Fibroblast of lung (primary cell): ENCODE data around the gene GH2. TPM values are rescaled to one million over a fixed set of nuclear protein-coding genes. Genes with fewer than 3 reads are reported as not detected.

Experiments used
- DNase-seq, 2 donors: peaks; one replicate each; pipeline versions ENCODE4 v3.0.0 to v3.0.0-alpha.2; 2010; ENCODE audit warnings: low read depth in 2 of 2
- H2AFZ ChIP-seq: 2 replicates; pipeline ENCODE4 v1.5.1; 2012; ENCODE audit warnings: low read length, control low read depth, inconsistent platforms
- H3K27ac ChIP-seq: 2 replicates; pipeline ENCODE4 v1.5.1; 2011; ENCODE audit warnings: low read length, control low read depth; ENCODE audit not compliant: insufficient read depth
- H3K27me3 ChIP-seq: 2 replicates; pipeline ENCODE4 v1.5.1; 2011; ENCODE audit warnings: mild to moderate bottlenecking, low read length; ENCODE audit not compliant: control insufficient read depth, insufficient read depth
- H3K36me3 ChIP-seq: 2 replicates; pipeline ENCODE4 v1.5.1; 2011; ENCODE audit warnings: low read length; ENCODE audit not compliant: control insufficient read depth, insufficient read depth
- H3K4me1 ChIP-seq: 2 replicates; pipeline ENCODE4 v1.5.1; 2011; ENCODE audit warnings: low read length; ENCODE audit not compliant: control insufficient read depth, insufficient read depth; ENCODE audit errors: extremely low read depth
- H3K4me2 ChIP-seq: 2 replicates; pipeline ENCODE4 v1.5.1; 2011; ENCODE audit warnings: low read length, control low read depth; ENCODE audit not compliant: insufficient read depth; ENCODE audit errors: extremely low read depth
- H3K4me3 ChIP-seq, 4 experiments: fragments of 200-600 bp in 1 of 4; sonication (generic) in 1 of 4; replicated peaks in 1 of 4; 2 replicates each; pipeline ENCODE4 v1.5.1; 2011 to 2016; ENCODE audit warnings: low read length in 4 of 4, low read depth in 3 of 4, mild to moderate bottlenecking in 3 of 4, control low read depth in 2 of 4, inconsistent platforms in 1 of 4, mixed read lengths in 1 of 4; ENCODE audit not compliant: insufficient read depth in 1 of 4; ENCODE audit errors: control extremely low read depth in 1 of 4
- H3K79me2 ChIP-seq: 2 replicates; pipeline ENCODE4 v1.5.1; 2012; ENCODE audit warnings: mild to moderate bottlenecking, low read length, inconsistent platforms; ENCODE audit not compliant: control insufficient read depth, insufficient read depth
- H3K9ac ChIP-seq: 2 replicates; pipeline ENCODE4 v1.5.1; 2011; ENCODE audit warnings: mild to moderate bottlenecking, low read length, control low read depth; ENCODE audit not compliant: insufficient read depth
- H3K9me3 ChIP-seq: 2 replicates; pipeline ENCODE4 v1.5.1; 2012; ENCODE audit warnings: low read depth, low read length; ENCODE audit not compliant: control insufficient read depth, insufficient read depth
- H4K20me1 ChIP-seq: 2 replicates; pipeline ENCODE4 v1.5.1; 2011; ENCODE audit warnings: low read length; ENCODE audit not compliant: control insufficient read depth, insufficient read depth; ENCODE audit errors: extremely low read depth
- EZH2 ChIP-seq: IDR thresholded peaks from 2 replicates; pipeline ENCODE4 v1.5.1; 2012; ENCODE audit warnings: low read length, control low read depth, mild to moderate bottlenecking; ENCODE audit errors: missing control alignments
- polyA plus RNA-seq, 2 donors: library from polyadenylated mRNA; depleted of rRNA in 1 of 2; stranded (reverse) in 1 of 2; unstranded in 1 of 2; fragments of >200 nt; gene quantifications; 2 replicates each; pipeline ENCODE4 v1.2.1, GENCODE V29; 2011 to 2012; ENCODE audit warnings: missing spikeins in 1 of 2
- total RNA-seq: library from RNA; depleted of rRNA; stranded (reverse); fragments of >200 nt; gene quantifications from 2 replicates; pipeline ENCODE4 v1.2.1, GENCODE V29; 2014
- TF ChIP-seq, protein P1 (sequence below), 2 donors: IDR thresholded peaks in 1 of 2; conservative IDR thresholded peaks in 1 of 2; 1 replicate in 1 of 2; 2 replicates in 1 of 2; pipeline ENCODE4 v1.5.1; 2011 to 2012; ENCODE audit warnings: low read length in 2 of 2, control low read depth in 1 of 2, inconsistent platforms in 1 of 2, low read depth in 1 of 2, mild to moderate bottlenecking in 1 of 2

Gene GH2
- total and polyA plus RNA-seq, 2 donors (not counting 1 experiment from before 2014, with no cell fraction given), result not detected

DNA sequence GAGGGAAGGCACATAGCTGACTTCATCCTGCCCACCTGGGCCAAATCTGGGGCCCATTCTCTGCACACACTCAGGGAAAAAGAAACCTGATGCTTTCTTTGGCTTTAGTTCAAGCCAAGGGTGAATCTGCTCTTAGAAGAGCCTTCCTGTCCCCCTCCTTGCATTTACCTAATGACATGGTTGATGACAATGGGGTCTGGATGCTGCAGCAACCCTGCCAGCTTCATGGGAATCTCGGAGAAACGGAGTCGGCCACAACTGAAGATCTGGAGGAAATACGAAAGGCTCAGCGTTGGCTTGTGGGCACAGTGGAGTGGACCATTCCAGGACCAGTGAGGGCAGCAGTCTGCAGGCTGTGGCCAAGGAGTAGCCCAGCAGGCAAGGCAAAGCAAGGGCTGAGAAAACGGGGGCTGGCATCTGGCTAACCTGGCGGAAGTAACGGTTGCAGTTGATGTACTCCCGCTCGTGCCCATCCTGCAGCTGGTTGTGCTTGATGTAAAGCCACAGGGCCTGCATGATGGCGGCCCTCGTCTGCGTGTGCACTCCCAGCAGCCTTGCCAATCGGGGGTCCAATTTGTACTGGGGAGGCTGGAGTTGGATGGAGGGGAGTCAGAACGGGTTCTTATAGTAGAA lies 47.9 kb downstream of the GH2 start:
- H3K9ac ChIP-seq, result no peak overlapping the region
- H3K4me3 ChIP-seq, result no peak overlapping the region
- no peak overlapping the region for H2AFZ ChIP-seq
- H4K20me1 ChIP-seq, result no peaks in the 10 kb centered on the region
- DNase-seq, result no peak
- no peaks in the 10 kb centered on the region for H3K27me3 ChIP-seq
- peaks cover 11% of the 10 kb centered on the region for H3K4me1 ChIP-seq
- no peaks in the 10 kb centered on the region for H3K9me3 ChIP-seq
- TF ChIP-seq EZH2, result no peak
- TF ChIP-seq, protein P1, sequence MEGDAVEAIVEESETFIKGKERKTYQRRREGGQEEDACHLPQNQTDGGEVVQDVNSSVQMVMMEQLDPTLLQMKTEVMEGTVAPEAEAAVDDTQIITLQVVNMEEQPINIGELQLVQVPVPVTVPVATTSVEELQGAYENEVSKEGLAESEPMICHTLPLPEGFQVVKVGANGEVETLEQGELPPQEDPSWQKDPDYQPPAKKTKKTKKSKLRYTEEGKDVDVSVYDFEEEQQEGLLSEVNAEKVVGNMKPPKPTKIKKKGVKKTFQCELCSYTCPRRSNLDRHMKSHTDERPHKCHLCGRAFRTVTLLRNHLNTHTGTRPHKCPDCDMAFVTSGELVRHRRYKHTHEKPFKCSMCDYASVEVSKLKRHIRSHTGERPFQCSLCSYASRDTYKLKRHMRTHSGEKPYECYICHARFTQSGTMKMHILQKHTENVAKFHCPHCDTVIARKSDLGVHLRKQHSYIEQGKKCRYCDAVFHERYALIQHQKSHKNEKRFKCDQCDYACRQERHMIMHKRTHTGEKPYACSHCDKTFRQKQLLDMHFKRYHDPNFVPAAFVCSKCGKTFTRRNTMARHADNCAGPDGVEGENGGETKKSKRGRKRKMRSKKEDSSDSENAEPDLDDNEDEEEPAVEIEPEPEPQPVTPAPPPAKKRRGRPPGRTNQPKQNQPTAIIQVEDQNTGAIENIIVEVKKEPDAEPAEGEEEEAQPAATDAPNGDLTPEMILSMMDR (conservative IDR thresholded peaks at IDR 0.05 in 1 of 2, IDR thresholded peaks at IDR 0.05 in 1 of 2; ENCODE audit: low read depth in 1 of 2, low read length in 2 of 2), result no peak
- no peak overlapping the region for H3K27ac ChIP-seq
- no peak overlapping the region for H3K4me2 ChIP-seq
- peaks cover 36% of the 10 kb centered on the region for H3K79me2 ChIP-seq
- peaks cover 40% of the 10 kb centered on the region for H3K36me3 ChIP-seq

DNA sequence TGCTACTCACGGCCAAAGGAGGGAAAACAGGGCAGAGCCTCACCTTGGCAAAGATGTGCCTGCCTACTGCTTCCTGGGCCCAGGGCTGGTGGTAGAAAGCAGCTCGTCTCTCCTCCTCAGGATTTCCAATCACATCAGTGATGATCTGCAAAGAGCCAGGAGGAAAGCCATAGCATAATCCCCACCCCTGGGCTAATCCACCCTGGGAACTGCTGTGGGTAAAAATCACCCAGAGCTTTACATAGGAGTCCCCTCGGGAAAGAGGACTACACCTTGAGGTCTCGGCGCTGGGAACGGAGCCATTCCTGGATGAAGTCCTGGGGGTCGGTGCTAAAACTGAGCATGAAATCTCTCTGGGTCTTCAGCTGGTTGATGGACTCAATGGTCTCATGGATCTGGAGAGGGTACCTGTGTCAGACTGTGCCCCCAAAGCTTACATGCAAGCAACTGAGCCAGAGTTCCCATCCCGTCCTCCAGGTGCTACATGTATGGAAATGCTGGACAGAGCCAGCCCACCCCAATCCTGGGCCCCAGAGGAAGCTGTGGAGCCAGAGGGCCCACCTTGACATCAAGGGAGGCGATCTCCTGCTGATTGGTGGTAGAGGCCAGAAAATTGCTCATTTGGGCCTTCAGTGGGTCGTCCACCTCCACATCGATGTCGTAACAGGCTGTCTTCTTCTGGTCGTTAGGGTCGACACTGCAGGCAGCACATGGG lies 48.6 kb downstream of the GH2 start:
- Histone ChIP-seq H3K4me2 (no peak overlapping the region), H2AFZ (no peak overlapping the region), H3K9me3 (no peaks in the 10 kb centered on the region), H3K27ac (no peak overlapping the region), H3K4me1 (peaks cover 4% of the 10 kb centered on the region), H3K36me3 (peaks cover 40% of the 10 kb centered on the region), H4K20me1 (no peaks in the 10 kb centered on the region), H3K4me3 (no peak overlapping the region), H3K27me3 (no peaks in the 10 kb centered on the region), H3K9ac (no peak overlapping the region), H3K79me2 (peaks cover 36% of the 10 kb centered on the region)
- no peak for TF ChIP-seq EZH2
- TF ChIP-seq, protein P1 (conservative IDR thresholded peaks at IDR 0.05 in 1 of 2, IDR thresholded peaks at IDR 0.05 in 1 of 2; ENCODE audit: low read depth in 1 of 2, low read length in 2 of 2), result no peak
- no peak for DNase-seq

DNA sequence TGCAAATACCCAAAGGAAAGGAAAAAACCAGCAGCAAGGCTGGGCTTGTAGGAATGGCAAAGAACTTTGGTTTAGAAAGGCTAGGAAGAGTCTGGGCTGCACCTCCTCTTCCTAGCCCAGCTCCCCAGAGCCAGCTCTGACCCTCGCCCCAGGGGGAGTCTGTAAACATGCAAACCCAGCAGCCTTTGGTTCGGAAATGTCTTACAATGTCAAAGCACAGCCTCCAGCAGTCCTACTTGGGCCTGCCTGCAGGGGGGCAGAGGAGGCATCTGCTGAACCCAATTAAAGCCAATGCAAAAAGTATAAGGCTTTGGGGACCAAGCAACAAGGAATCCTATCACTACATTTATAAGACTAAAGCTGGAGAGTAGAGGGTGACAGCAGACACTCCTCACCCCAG lies 49.3 kb downstream of the GH2 start:
- DNase-seq, result no peak
- no peak overlapping the region for H3K4me2 ChIP-seq
- no peaks in the 10 kb centered on the region for H4K20me1 ChIP-seq
- no peak overlapping the region for H3K9ac ChIP-seq
- H3K36me3 ChIP-seq, result peaks cover 40% of the 10 kb centered on the region
- peaks cover 2% of the 10 kb centered on the region for H3K4me1 ChIP-seq
- H3K79me2 ChIP-seq, result peaks cover 35% of the 10 kb centered on the region
- TF ChIP-seq EZH2, result no peak
- TF ChIP-seq, protein P1 (conservative IDR thresholded peaks at IDR 0.05 in 1 of 2, IDR thresholded peaks at IDR 0.05 in 1 of 2; ENCODE audit: low read depth in 1 of 2, low read length in 2 of 2), result no peak
- no peak overlapping the region for H3K27ac ChIP-seq
- no peaks in the 10 kb centered on the region for H3K27me3 ChIP-seq
- H2AFZ ChIP-seq, result no peak overlapping the region
- H3K9me3 ChIP-seq, result no peaks in the 10 kb centered on the region
- H3K4me3 ChIP-seq, result no peak overlapping the region
